GM12891 (cell line): Measurements from ENCODE around the gene ID4.

Experiments used
- POLR2A ChIP-seq: IDR thresholded peaks from 2 replicates; pipeline ENCODE4 v1.6.1; 2011; ENCODE audit warnings: low read depth, low read length, control low read depth
- POLR2AphosphoS5 ChIP-seq: IDR thresholded peaks from 2 replicates; pipeline ENCODE4 v1.6.1; 2011; ENCODE audit warnings: low read depth, low read length, control low read depth
- SPI1 ChIP-seq: IDR thresholded peaks from 2 replicates; pipeline ENCODE4 v1.6.1; 2011; ENCODE audit warnings: low read depth, low read length, control low read depth
- TAF1 ChIP-seq: IDR thresholded peaks from 2 replicates; pipeline ENCODE4 v1.6.1; 2011; ENCODE audit warnings: low read depth, low read length, control low read depth

GRCh38 chr6:19805129-19805481 is 32.1 kb upstream of the ID4 start:
- TF ChIP-seq POLR2A (no peak), POLR2AphosphoS5 (no peak), TAF1 (no peak), SPI1 (no peak)
